Endothelial cell of umbilical vein (primary cell): ENCODE results near the gene KLF13. TPM values are rescaled to one million over a fixed set of nuclear protein-coding genes. Genes with fewer than 3 reads are reported as not detected.

Experiments used
- BruUV-seq: library from RNA; stranded (reverse); fragments of 400-500 nt; replicated peaks from 2 replicates; lab custom pipeline; 2021; lab: Mats Ljungman, UMichigan
- CTCF ChIA-PET: fragments of 300-600, 350-600 bp; sonication (Branson Sonifier 250); formaldehyde crosslinking; loops from one replicate; lab custom pipeline; 2021; ENCODE audit warnings: antibody characterized with exemption, inconsistent platforms; lab: Charles Lee
- POLR2A ChIA-PET: fragments of 300-600, 350-600 bp; sonication (Branson Sonifier 250); formaldehyde crosslinking; loops from one replicate; lab custom pipeline; 2021; ENCODE audit warnings: antibody characterized with exemption, inconsistent platforms; lab: Charles Lee
- DNase-seq: peaks from one replicate; pipeline ENCODE4 v3.0.0-alpha.2; 2011; ENCODE audit warnings: low read depth, low spot score
- FAIRE-seq: peaks from 2 replicates; lab custom pipeline; 2011; peaks lifted over from hg19 to GRCh38; lab: Jason Lieb, UNC
- H2AFZ ChIP-seq: 2 replicates; pipeline ENCODE4 v1.6.0; 2012; ENCODE audit warnings: low read depth, low read length, control low read depth, inconsistent platforms
- H3K27ac ChIP-seq: 2 replicates; pipeline ENCODE4 v1.5.1; 2011; ENCODE audit warnings: low read depth, mild to moderate bottlenecking, control low read depth, low read length, moderate library complexity; ENCODE audit not compliant: insufficient read depth
- H3K27me3 ChIP-seq, 2 experiments: 2 replicates each; pipeline versions ENCODE4 v1.6.0 to v1.6.1; 2011; ENCODE audit warnings: low read length in 2 of 2, mixed read lengths in 1 of 2; ENCODE audit not compliant: control insufficient read depth in 2 of 2, insufficient read depth in 2 of 2
- H3K36me3 ChIP-seq, 2 experiments: 2 replicates in 1 of 2; 3 replicates in 1 of 2; pipeline ENCODE4 v1.5.1; 2011; ENCODE audit warnings: low read length in 2 of 2, mild to moderate bottlenecking in 1 of 2, moderate library complexity in 1 of 2; ENCODE audit not compliant: control insufficient read depth in 2 of 2, insufficient read depth in 2 of 2; ENCODE audit errors: extremely low read depth in 1 of 2
- H3K4me1 ChIP-seq: 3 replicates; pipeline ENCODE4 v1.5.1; 2011; ENCODE audit warnings: mild to moderate bottlenecking, low read length; ENCODE audit not compliant: control insufficient read depth, insufficient read depth; ENCODE audit errors: extremely low read depth
- H3K4me2 ChIP-seq: 2 replicates; pipeline ENCODE4 v1.6.1; 2011; ENCODE audit warnings: low read length, control low read depth, mixed read lengths; ENCODE audit not compliant: insufficient read depth
- H3K4me3 ChIP-seq, 3 experiments: fragments of 200-600 bp in 1 of 3; sonication (generic), shearing (Covaris generic) in 1 of 3; replicated peaks in 1 of 3; 2 replicates each; pipeline ENCODE4 v1.5.1; 2011 to 2016; ENCODE audit warnings: control low read depth in 3 of 3, low read length in 3 of 3, mild to moderate bottlenecking in 2 of 3, inconsistent platforms in 1 of 3, low read depth in 1 of 3, moderate library complexity in 1 of 3; ENCODE audit not compliant: insufficient read depth in 1 of 3
- H3K79me2 ChIP-seq: 2 replicates; pipeline ENCODE4 v1.6.0; 2012; ENCODE audit warnings: low read length, inconsistent platforms; ENCODE audit not compliant: control insufficient read depth, insufficient read depth
- H3K9ac ChIP-seq: replicated peaks from 2 replicates; pipeline ENCODE3; 2011; ENCODE audit warnings: low read length, control low read depth; ENCODE audit not compliant: insufficient read depth; ENCODE audit errors: extremely low read depth
- H3K9me1 ChIP-seq: replicated peaks from 3 replicates; pipeline ENCODE4 v1.6.0; 2011; ENCODE audit warnings: mild to moderate bottlenecking, low read length; ENCODE audit not compliant: control insufficient read depth, insufficient read depth; ENCODE audit errors: extremely low read depth
- H3K9me3 ChIP-seq: replicated peaks from 2 replicates; pipeline ENCODE4 v1.5.1; 2012; ENCODE audit warnings: low read length, inconsistent platforms; ENCODE audit not compliant: control insufficient read depth, insufficient read depth
- H4K20me1 ChIP-seq: replicated peaks from 2 replicates; pipeline ENCODE3; 2011; ENCODE audit warnings: mild to moderate bottlenecking, low read length; ENCODE audit not compliant: control insufficient read depth, insufficient read depth; ENCODE audit errors: extremely low read depth
- CTCF ChIP-seq, 2 donors: IDR thresholded peaks; 1 replicate in 1 of 2; 2 replicates in 1 of 2; pipeline ENCODE4 v1.5.1; 2011; ENCODE audit warnings: low read length in 2 of 2, mild to moderate bottlenecking in 2 of 2, moderate library complexity in 2 of 2, control low read depth in 1 of 2, inconsistent platforms in 1 of 2, low read depth in 1 of 2; ENCODE audit not compliant: insufficient read depth in 1 of 2; ENCODE audit errors: extremely low read depth in 1 of 2
- EZH2 ChIP-seq: IDR thresholded peaks from 2 replicates; pipeline ENCODE4 v1.6.1; 2012; ENCODE audit warnings: borderline replicate concordance, low read depth, mild to moderate bottlenecking, moderate library complexity, low read length, inconsistent platforms; ENCODE audit not compliant: severe bottlenecking
- FOS ChIP-seq: IDR thresholded peaks from 2 replicates; pipeline ENCODE4 v1.6.1; 2011; ENCODE audit warnings: mild to moderate bottlenecking, low read length, moderate library complexity, borderline replicate concordance; ENCODE audit not compliant: insufficient read depth
- GATA2 ChIP-seq: IDR thresholded peaks from 2 replicates; pipeline ENCODE4 v1.7.0; 2011; ENCODE audit warnings: low read depth, mild to moderate bottlenecking, moderate library complexity, mixed read lengths, low read length; ENCODE audit not compliant: insufficient read length, insufficient read depth
- JUN ChIP-seq: IDR thresholded peaks from 2 replicates; pipeline ENCODE4 v1.6.1; 2011; ENCODE audit warnings: borderline replicate concordance, low read depth; ENCODE audit not compliant: insufficient read length, insufficient read depth
- MAX ChIP-seq: IDR thresholded peaks from 2 replicates; pipeline ENCODE4 v1.6.1; 2011; ENCODE audit not compliant: insufficient read depth, insufficient read length
- MYC ChIP-seq: IDR thresholded peaks from one replicate; pipeline ENCODE4 v1.6.1; 2011; ENCODE audit warnings: mild to moderate bottlenecking, low read depth, low read length
- POLR2A ChIP-seq: IDR thresholded peaks from 2 replicates; pipeline ENCODE4 v1.6.1; 2012; ENCODE audit warnings: low read depth, mild to moderate bottlenecking, control low read depth, low read length
- POLR2AphosphoS5 ChIP-seq: IDR thresholded peaks from 2 replicates; pipeline ENCODE4 v1.6.1; 2012; ENCODE audit warnings: low read depth, mild to moderate bottlenecking, control low read depth, low read length, moderate library complexity; ENCODE audit not compliant: insufficient read depth
- dilution Hi-C: fragments of 300-500 bp; cut with MboI; formaldehyde crosslinking; loops from one replicate; pipeline ENCODE4 v1.15.0; 2019; ENCODE audit warnings: low sequenced_read_pairs; ENCODE audit not compliant: extremely low pct_ligation_motif_present
- intact Hi-C: fragments of 100-400 bp; cut with micrococcal nuclease; formaldehyde crosslinking; loops from one replicate; pipeline ENCODE4 v1.10.0; 2022
- polyA plus RNA-seq, 4 experiments: library from polyadenylated mRNA; depleted of rRNA in 3 of 4; stranded (reverse) in 3 of 4; unstranded in 1 of 4; fragments of >200 nt; gene quantifications; 2 replicates each; pipeline versions ENCODE4 v1.2.1 to v1.2.3, GENCODE V29; 2011 to 2012; ENCODE audit warnings: missing spikeins in 1 of 4
- total RNA-seq: library from RNA; stranded (reverse); gene quantifications from 2 replicates; pipeline ENCODE4 v1.2.3, GENCODE V29; 2021

The KLF13 gene
- total and polyA plus RNA-seq, 2 donors (not counting 3 experiments of a cell fraction or from before 2014, with no cell fraction given) = 10.1 to 31.9 TPM

- FAIRE-seq = no peak
- intact Hi-C loops (no loop called here), dilution Hi-C loops (loop anchor here (25.0 kb wide), 1 partner anchor 96 kb away; no protein-coding TSS in a partner anchor)
- H3K9me1 ChIP-seq = no peaks in the 10 kb centered on the region
- ChIA-PET CTCF (interaction anchor here (1.0 kb wide), 1 partner anchor 180 kb away, joined by 3 read pairs; no protein-coding TSS in a partner anchor), POLR2A (no interaction called here)
- no peak overlapping the region for H2AFZ ChIP-seq
- BruUV-seq = no TSS peak
- no peak overlapping the region for H3K4me2 ChIP-seq
- no peaks in the 10 kb centered on the region for H3K4me1 ChIP-seq
- H3K4me3 ChIP-seq = no peak overlapping the region
- no peaks in the 10 kb centered on the region for H3K79me2 ChIP-seq
- no peak overlapping the region for H3K9ac ChIP-seq
- H3K27me3 ChIP-seq = no peaks in the 10 kb centered on the region
- DNase-seq = no peak
- no peaks in the 10 kb centered on the region for H3K9me3 ChIP-seq
- no peak for TF ChIP-seq MYC
- no peak for TF ChIP-seq MAX
- TF ChIP-seq POLR2A = no peak
- no peak for TF ChIP-seq EZH2
- no peak for TF ChIP-seq JUN
- no peak for TF ChIP-seq POLR2AphosphoS5
- TF ChIP-seq GATA2 = no peak
- no peak for TF ChIP-seq FOS
- TF ChIP-seq CTCF (IDR thresholded peaks at IDR 0.05; ENCODE audit: extremely low read depth in 1 of 2, insufficient read depth in 1 of 2, low read depth in 1 of 2, low read length in 2 of 2) = no peak
- no peak overlapping the region for H3K27ac ChIP-seq
- H3K36me3 ChIP-seq = no peaks in the 10 kb centered on the region
- H4K20me1 ChIP-seq = no peaks in the 10 kb centered on the region
Observed at GRCh38 chr15:31308185-31308639, 18.4 kb upstream of the KLF13 start.
